D721Med (cell line): Measurements from ENCODE around the gene PDCD1.
"Not testable (repeated sequence)": the region's sequence is repeated elsewhere in the genome, so short reads cannot be mapped to it uniquely, and the experiment has no call there.

ENCODE experiments used
- DNase-seq: peaks from one replicate; pipeline ENCODE4 v3.0.0; 2011; ENCODE audit warnings: low spot score; ENCODE audit not compliant: insufficient read length
- FAIRE-seq: peaks from 2 replicates; lab custom pipeline; 2011; peaks lifted over from hg19 to GRCh38; lab: Jason Lieb, UNC
- TF ChIP-seq, protein P1 (sequence below): IDR thresholded peaks from 2 replicates; pipeline ENCODE4 v1.5.1; 2012; ENCODE audit warnings: mild to moderate bottlenecking, control low read depth; ENCODE audit not compliant: insufficient read depth; ENCODE audit errors: missing control alignments

Gene PDCD1

DNA sequence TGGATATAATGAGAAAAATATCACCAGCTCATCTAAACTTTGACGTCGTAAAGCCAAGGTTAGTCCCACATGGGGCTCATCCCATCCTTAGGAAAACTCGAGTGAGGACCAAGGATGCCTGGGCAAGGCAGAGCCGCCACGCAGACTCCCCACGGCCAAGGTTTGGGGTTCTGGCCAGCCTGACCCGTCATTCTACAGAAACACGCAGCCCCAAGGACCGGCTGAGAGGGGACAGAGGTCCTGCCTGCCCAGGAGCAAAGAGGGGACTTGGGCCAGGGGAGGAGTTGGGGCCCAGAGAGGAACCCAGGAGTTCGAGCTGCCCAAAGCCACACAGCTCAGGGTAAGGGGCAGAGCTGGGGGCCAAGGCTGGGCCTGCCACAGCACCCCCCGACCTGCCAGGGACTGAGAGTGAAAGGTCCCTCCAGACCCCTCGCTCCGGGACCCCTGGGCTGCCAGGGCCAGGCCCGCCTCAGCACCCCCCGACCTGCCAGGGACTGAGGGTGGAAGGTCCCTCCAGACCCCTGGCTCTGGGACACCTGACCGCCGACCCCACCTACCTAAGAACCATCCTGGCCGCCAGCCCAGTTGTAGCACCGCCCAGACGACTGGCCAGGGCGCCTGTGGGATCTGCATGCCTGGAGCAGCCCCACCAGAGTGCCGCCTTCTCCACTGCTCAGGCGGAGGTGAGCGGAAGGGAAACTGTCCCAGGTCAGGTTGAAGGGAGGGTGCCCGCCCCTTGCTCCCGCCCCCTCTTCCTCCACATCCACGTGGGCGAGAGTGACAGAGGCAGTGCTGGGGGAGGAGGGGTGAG is at the start of gene PDCD1:
Gene PDCD1, minus strand, starts transcription at position 689 of the 811 bp plus-strand sequence. Its CDS starts 56 bp downstream, at position 633.
- FAIRE-seq = no peak
- TF ChIP-seq, protein P1, sequence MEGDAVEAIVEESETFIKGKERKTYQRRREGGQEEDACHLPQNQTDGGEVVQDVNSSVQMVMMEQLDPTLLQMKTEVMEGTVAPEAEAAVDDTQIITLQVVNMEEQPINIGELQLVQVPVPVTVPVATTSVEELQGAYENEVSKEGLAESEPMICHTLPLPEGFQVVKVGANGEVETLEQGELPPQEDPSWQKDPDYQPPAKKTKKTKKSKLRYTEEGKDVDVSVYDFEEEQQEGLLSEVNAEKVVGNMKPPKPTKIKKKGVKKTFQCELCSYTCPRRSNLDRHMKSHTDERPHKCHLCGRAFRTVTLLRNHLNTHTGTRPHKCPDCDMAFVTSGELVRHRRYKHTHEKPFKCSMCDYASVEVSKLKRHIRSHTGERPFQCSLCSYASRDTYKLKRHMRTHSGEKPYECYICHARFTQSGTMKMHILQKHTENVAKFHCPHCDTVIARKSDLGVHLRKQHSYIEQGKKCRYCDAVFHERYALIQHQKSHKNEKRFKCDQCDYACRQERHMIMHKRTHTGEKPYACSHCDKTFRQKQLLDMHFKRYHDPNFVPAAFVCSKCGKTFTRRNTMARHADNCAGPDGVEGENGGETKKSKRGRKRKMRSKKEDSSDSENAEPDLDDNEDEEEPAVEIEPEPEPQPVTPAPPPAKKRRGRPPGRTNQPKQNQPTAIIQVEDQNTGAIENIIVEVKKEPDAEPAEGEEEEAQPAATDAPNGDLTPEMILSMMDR = no peak
- DNase-seq = no peak

DNA sequence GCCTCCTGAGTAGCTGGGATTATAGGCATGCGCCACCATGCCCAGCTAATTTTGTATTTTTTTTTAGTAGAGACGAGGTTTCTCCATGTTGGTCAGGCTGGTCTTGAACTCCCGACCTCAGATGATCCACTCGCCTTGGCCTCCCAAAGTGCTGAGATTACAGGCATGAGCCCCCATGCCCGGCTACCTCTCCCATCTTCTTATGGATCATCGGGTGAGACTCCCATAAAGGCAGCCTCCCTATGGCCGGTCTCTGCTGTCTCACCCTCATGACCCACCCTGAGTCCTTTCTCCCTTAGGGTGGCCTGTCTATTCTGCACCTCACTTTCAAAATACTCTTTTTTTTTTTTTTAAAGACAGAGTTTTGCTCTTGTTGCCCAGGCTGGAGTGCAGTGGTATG is 49.1 kb upstream of the PDCD1 start:
- DNase-seq, FAIRE-seq: not testable (repeated sequence)

DNA sequence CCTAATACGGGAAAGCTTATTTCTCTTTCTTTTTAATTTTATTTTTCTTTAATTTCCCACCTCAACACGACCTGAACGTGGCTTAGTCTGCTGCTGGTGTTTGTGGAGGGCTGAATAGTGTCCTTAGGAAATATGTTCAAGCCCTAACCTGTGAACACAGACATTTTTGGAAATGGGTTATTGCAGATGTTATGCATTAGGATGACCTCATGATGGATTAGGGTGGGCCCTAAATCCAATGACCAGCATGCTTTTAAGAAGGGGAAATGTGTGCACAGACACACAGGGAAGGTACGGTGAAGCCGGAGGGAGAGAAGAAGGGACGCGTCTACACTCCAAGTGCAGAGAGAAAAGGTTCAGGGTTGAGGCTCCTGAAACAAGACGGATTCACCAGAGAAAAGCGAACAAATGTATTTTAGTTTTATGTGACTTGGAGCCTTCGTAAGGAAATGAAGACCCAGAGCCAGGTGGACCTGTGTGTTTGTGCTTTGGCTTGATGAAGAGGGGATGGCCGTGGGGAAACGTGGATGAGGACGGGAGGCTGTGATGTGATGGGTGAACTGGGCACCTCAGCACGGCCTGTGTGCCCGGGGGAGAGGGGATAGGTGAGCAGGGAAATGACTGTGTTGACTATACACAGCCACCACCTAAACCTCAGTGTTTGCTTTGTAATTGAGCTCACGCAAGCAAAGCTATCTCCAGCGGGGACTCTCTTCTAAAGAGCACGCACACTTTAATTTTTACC is 48.3 kb upstream of the PDCD1 start:
- DNase-seq (no peak), FAIRE-seq (no peak)
- TF ChIP-seq, protein P1 = no peak

DNA sequence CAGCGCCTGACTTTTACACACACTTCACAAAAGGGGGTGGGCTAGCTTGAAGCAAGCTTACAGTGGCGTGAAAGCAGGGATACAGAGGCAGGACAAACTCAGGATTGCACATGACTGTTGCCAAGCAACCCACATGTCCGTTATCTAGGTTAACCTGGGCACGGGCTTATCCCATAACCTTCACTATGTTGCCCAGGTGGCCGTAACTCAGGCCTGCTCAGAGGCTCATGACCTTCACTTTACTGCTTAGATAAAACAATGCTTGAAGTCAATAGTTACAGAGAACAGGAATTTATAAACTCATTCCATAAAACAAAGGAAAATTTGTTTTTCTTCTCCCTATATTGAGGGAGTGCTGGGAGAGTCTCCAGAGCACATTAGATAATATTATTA is 47.7 kb upstream of the PDCD1 start:
- FAIRE-seq, DNase-seq: not testable (repeated sequence)

DNA sequence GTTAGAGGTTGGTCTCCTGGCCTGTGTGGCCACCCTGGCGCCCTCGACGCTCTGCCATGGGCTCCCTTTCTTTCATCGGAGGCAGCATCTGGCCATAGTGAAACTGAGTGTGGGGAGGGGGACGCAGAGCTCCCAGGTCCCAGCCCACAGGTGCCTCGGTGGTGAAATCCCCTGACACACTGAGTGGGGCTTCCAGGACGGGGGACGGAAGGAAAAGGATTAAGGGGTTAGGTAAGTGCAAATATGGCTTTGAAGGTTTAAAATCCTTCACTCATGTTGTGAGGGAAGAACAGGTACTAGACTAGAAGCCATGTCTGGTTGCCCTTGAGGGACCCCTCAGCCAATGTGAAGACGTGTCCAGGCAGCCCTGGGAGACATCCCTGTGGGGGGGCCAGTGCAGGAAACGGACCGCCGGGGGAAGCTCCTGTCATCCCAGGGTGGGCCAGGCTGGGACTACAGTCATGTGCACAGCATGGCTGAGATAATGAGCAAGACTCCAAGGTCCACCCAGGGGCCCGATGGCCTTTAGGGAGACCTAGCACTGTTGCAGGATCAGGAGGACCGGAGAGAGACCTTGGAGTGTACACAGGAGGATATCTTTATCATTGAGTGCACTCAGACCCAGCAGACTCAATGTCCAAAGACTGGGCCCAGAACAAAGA is 47.2 kb upstream of the PDCD1 start:
- TF ChIP-seq, protein P1 = no peak
- FAIRE-seq (no peak), DNase-seq (no peak)

DNA sequence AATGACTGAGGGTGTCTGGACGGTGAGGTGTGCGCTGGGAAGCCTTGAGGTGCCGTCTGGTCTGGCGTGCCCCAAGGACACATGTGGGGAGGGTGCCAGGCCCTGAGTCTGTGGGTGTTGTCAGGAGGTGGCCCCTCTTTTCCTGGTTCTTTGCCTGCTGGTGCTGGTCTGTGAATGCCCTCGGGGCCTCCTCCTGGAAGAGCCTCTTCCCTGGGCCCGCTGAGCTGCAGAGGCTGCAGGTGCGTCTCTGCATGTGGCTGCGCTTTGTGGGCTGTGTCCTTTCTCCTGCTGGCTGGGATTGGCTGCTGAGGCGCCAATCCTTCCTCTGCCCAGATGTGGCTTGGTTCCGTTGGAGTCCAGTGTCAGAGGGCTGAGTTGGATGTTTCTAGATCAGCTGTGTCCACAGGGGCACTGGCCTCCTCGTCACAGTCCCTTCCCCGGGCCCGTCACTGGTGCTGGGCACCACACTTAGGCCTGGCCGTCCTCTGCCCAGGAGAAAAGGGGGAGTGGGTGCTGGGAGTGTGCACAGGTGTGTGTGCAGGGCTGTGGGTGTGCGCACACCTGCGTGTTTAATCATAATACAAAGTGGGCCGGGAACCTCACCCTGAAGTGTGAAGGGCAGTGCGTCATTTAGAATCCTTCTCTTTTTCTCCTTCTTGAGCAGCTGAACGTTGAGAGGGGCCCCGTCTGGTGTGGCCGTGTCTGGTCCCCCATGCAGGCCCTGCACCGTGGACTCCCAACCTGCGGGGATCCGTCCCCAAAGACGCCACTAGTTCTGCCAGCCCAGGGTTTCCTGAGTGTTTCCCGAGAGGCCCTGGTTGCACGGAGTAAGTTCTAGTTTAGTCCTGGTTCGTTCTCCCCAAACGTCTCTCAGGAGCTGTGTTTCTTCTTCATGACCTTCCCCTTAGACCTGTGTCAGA is 46.4 kb upstream of the PDCD1 start:
- no peak for DNase-seq
- TF ChIP-seq, protein P1 = no peak
- no peak for FAIRE-seq

DNA sequence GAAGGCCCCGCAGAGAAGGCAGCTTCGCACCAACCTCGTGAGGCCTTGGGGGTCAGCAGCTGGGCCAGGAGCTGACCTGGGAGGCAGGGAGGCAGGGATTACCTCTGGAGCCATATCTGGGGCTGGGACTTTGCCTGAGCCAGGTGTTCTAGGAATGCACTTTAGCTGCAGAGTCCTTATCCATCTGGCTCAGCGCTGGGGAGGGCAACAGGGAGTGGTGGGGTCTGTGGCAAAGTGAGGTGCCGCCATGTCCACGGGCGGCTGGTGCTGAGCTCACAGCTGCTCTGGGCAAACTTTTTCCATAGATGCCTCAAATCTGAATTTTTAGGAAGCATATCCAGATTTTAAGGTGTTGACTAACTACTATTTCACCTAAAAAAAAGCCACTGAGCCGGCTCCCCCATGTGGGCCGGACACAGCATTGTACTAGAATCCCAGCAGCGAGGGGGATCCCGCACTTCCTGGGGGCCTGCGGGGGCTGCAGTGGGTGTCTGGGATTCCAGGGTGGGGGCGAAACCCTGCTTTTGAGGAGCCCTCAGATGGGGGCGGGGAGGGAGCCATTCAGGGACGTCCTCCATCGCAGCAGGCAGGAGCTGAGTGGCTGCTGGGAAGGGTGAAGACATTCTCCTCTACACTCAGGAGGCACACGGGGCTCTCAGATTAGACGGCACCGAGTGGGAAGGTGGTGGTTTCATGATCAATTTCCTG is 45.5 kb upstream of the PDCD1 start:
- FAIRE-seq (no peak), DNase-seq (no peak)
- TF ChIP-seq, protein P1 = no peak
